Ovary (tissue), 3 donors: ENCODE data around the gene ATG4D.

Experiments
- CTCF ChIP-seq, 3 donors: fragments of 450-650 bp in 2 of 3; fragments of 200-600 bp in 1 of 3; IDR thresholded peaks; one replicate each; pipeline versions ENCODE4 v1.5.1 to v1.8.0; 2016 to 2022; ENCODE audit warnings: antibody characterized with exemption in 3 of 3, mild to moderate bottlenecking in 1 of 3
- EP300 ChIP-seq: sonication (generic); formaldehyde crosslinking; IDR thresholded peaks from one replicate; pipeline ENCODE4 v1.6.1; 2017; ENCODE audit warnings: antibody characterized with exemption
- POLR2A ChIP-seq: fragments of 450-650 bp; IDR thresholded peaks from one replicate; pipeline ENCODE4 v1.6.1; 2017; ENCODE audit warnings: antibody characterized with exemption, mild to moderate bottlenecking, moderate library complexity
- donor health status: DM: no; HTN: no; CAD: no.

- TF ChIP-seq CTCF (IDR thresholded peaks at IDR 0.05) (no peak), POLR2A (no peak), EP300 (no peak)
These were observed 46.3 kb upstream of the ATG4D start for GRCh38 chr19:10497371-10497770.
